ENCODE data around the gene CERS6. TPM values are rescaled to one million over a fixed set of nuclear protein-coding genes. Genes with fewer than 3 reads are reported as not detected.

CERS6 gene
- total RNA-seq, 4 donors from 2014 or later = 35.7 to 60.6 (median 39.2) TPM

DNA sequence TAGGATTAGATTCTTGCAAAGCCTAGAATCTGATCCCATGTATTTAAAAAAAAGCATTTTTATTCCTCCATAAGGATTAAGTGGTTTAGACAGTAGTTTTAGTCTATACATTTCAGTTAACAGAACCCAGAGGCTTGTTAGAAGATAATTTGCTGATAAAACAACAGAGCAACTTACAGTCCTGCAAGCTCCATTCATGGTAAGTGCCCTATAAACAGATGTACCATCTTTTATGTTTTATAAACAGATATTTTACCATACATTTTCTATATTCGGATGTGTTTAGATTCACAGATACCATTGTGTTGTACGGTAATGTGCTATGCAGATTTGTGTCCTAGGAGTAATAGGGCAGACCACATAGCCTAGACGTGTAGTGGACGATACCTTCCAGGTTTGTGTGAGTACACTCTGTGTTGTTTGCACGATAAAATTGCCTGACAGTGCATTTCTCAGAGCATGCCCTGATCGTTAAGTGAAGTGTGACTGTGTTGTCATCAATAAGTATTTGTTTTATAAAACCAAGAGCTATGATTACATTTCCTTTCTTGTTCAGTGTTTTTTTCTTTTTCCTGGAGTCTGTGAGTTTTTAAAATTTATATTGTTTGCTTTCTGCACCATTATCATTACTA lies 54.2 kb downstream of the CERS6 start:
- TF ChIP-seq POLR2A (IDR thresholded peaks at IDR 0.05) = no peak
- TF ChIP-seq, protein P1, sequence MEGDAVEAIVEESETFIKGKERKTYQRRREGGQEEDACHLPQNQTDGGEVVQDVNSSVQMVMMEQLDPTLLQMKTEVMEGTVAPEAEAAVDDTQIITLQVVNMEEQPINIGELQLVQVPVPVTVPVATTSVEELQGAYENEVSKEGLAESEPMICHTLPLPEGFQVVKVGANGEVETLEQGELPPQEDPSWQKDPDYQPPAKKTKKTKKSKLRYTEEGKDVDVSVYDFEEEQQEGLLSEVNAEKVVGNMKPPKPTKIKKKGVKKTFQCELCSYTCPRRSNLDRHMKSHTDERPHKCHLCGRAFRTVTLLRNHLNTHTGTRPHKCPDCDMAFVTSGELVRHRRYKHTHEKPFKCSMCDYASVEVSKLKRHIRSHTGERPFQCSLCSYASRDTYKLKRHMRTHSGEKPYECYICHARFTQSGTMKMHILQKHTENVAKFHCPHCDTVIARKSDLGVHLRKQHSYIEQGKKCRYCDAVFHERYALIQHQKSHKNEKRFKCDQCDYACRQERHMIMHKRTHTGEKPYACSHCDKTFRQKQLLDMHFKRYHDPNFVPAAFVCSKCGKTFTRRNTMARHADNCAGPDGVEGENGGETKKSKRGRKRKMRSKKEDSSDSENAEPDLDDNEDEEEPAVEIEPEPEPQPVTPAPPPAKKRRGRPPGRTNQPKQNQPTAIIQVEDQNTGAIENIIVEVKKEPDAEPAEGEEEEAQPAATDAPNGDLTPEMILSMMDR (IDR thresholded peaks at IDR 0.05) = no peak
- Histone ChIP-seq H3K4me1 (peaks cover 6 to 10% of the 10 kb centered on the region in 2 donors), H3K9me3 (no peaks in the 10 kb centered on the region), H3K36me3 (no peaks in the 10 kb centered on the region), H3K27ac (no peak overlapping the region), H3K27me3 (no peaks in the 10 kb centered on the region), H3K4me3 (replicated peaks in 1 of 3) (no peak overlapping the region)
- intact Hi-C loops (cut with DNase I) = no loop called here
- DNase-seq = no peak
- 82 to 88% methylated on average over 6 of the region's 6 CpGs for WGBS, 2 donors

DNA sequence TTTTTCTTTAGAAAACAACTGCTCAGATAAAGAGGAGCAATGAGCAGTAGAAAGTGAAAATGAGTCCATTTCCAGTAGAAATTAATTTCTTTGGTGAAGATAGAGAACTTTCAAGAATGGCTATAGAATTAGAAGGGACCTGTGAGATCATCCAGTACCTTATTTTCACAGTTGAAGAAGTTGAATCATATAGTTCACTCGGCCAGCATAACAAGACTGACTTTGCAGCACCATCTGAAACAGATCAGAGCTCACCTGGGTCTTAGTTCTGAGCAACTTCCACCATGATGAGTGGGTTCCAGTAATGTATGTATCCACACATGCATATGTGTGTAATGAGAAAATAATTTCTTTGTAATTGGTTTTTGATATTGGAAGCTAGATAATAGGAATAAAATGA lies 58.6 kb downstream of the CERS6 start:
- no peak for DNase-seq
- H3K36me3 ChIP-seq = no peaks in the 10 kb centered on the region
- no peak overlapping the region for H3K27ac ChIP-seq
- intact Hi-C loops (cut with DNase I) = no loop called here
- no peaks in the 10 kb centered on the region for H3K27me3 ChIP-seq
- TF ChIP-seq POLR2A (IDR thresholded peaks at IDR 0.05) = no peak
- H3K4me1 ChIP-seq = peaks cover 14 to 22% of the 10 kb centered on the region in 2 donors
- no peaks in the 10 kb centered on the region for H3K9me3 ChIP-seq
- 73 to 80% methylated on average over 1 of the region's 1 CpG for WGBS, 2 donors
- H3K4me3 ChIP-seq (replicated peaks in 1 of 3) = no peak overlapping the region

- 25 to 34% methylated on average over 2 of the region's 2 CpGs for WGBS, 2 donors
- peak overlapping the region; percentile 7 to 60 (median 28) for H3K27ac ChIP-seq
- TF ChIP-seq, protein P1 (IDR thresholded peaks at IDR 0.05) = no peak
- peaks cover 10 to 22% of the 10 kb centered on the region in 2 donors for H3K4me1 ChIP-seq
- no peaks in the 10 kb centered on the region for H3K36me3 ChIP-seq
- no peaks in the 10 kb centered on the region for H3K27me3 ChIP-seq
- no peaks in the 10 kb centered on the region for H3K9me3 ChIP-seq
- H3K4me3 ChIP-seq (replicated peaks in 1 of 3) = no peak overlapping the region
- no peak for DNase-seq
- intact Hi-C loops (cut with DNase I) = no loop called here
Measured at GRCh38 chr2:168515502-168515901, 59.4 kb downstream of the CERS6 start.

DNA sequence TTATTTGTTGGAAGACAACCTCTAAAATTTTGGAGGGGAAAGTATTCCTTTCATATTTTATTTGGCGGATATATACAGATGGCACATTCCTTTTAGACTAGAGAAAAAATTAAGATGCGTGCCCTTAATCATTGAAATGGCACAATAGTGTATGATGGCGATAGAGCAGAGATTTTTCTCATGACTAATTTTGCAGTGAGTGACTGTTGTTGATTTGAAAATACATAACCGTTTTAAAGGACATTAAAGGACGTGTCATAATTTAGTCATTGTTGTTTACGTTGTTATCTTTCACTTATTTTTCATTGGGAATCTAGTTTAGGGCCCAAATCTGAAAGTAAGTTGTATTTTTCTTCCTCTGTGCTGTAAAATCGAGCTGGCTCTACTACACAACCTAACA lies 61.7 kb downstream of the CERS6 start:
- Histone ChIP-seq H3K9me3 (no peaks in the 10 kb centered on the region), H3K27ac (no peak overlapping the region), H3K4me1 (peaks cover 16 to 38% of the 10 kb centered on the region in 2 donors), H3K4me3 (replicated peaks in 1 of 3) (no peak overlapping the region), H3K36me3 (no peaks in the 10 kb centered on the region), H3K27me3 (no peaks in the 10 kb centered on the region)
- WGBS, 2 donors = 88 to 93% methylated on average over 7 of the region's 7 CpGs
- no peak for DNase-seq
- intact Hi-C loops (cut with DNase I) = no loop called here
- no peak for TF ChIP-seq POLR2A (IDR thresholded peaks at IDR 0.05)
- TF ChIP-seq, protein P1 (IDR thresholded peaks at IDR 0.05) = no peak

GRCh38 chr2:168518555-168519066 lies 62.5 kb downstream of the CERS6 start:
- no peak overlapping the region for H3K4me3 ChIP-seq (replicated peaks in 1 of 3)
- 32 to 47% methylated on average over 6 of the region's 6 CpGs for WGBS, 2 donors
- H3K27me3 ChIP-seq = no peaks in the 10 kb centered on the region
- intact Hi-C loops (cut with DNase I) = no loop called here
- H3K36me3 ChIP-seq = no peaks in the 10 kb centered on the region
- H3K9me3 ChIP-seq = no peaks in the 10 kb centered on the region
- no peak overlapping the region for H3K27ac ChIP-seq
- TF ChIP-seq, protein P1 (IDR thresholded peaks at IDR 0.05) = no peak
- TF ChIP-seq POLR2A (IDR thresholded peaks at IDR 0.05) = no peak
- peaks cover 16 to 38% of the 10 kb centered on the region in 2 donors for H3K4me1 ChIP-seq
- peak; percentile 62 to 74 for DNase-seq

Data from thyroid gland (tissue), 4 donors.